Kidney glomerular epithelial cell (primary cell): ENCODE measurements around the gene HTD2.
"Not testable (repeated sequence)": the region's sequence is repeated elsewhere in the genome, so short reads cannot be mapped to it uniquely, and the experiment has no call there.

ENCODE experiments used
- DNase-seq: peaks from one replicate; lab custom pipeline; 2025; lab: John Stamatoyannopoulos, UW

The HTD2 gene

GRCh38 chr3:58305882-58306711 lies at the start of gene HTD2, which contains the start of gene RPP14:
Gene HTD2, plus strand, starts transcription at chr3:58306520. Its CDS starts 11,094 bp downstream, at chr3:58317614.
Gene RPP14, plus strand, starts transcription at chr3:58306245. Its CDS starts 4,085 bp downstream, at chr3:58310330.
- DNase-seq = peak; percentile 91

- DNase-seq = no peak
Measured at GRCh38 chr3:58258392-58259055, 47.8 kb upstream of the HTD2 start.

GRCh38 chr3:58260261-58260731 lies 46.0 kb upstream of the HTD2 start:
- DNase-seq = peak; percentile 51

GRCh38 chr3:58260733-58261132 lies 45.6 kb upstream of the HTD2 start:
- no peak for DNase-seq

GRCh38 chr3:58261954-58262666 lies 44.2 kb upstream of the HTD2 start:
- no peak for DNase-seq

- DNase-seq = no peak
Measured at GRCh38 chr3:58266577-58266976, 39.7 kb upstream of the HTD2 start.

- DNase-seq = not testable (repeated sequence)
Measured at GRCh38 chr3:58267543-58267942, 38.8 kb upstream of the HTD2 start.

GRCh38 chr3:58269356-58269755 lies 37.0 kb upstream of the HTD2 start:
- no peak for DNase-seq

GRCh38 chr3:58270485-58270884 lies 35.8 kb upstream of the HTD2 start:
- DNase-seq = no peak

GRCh38 chr3:58271901-58272501 lies 34.3 kb upstream of the HTD2 start:
- peak; percentile 65 for DNase-seq

GRCh38 chr3:58272891-58273290 lies 33.4 kb upstream of the HTD2 start:
- no peak for DNase-seq

- DNase-seq = not testable (repeated sequence)
Measured at GRCh38 chr3:58273362-58273761, 33.0 kb upstream of the HTD2 start.

- no peak for DNase-seq
Measured at GRCh38 chr3:58274027-58274614, 32.2 kb upstream of the HTD2 start.

- no peak for DNase-seq
Measured at GRCh38 chr3:58281069-58281468, 25.3 kb upstream of the HTD2 start.

GRCh38 chr3:58285334-58285733 lies 21.0 kb upstream of the HTD2 start:
- no peak for DNase-seq

- no peak for DNase-seq
Measured at GRCh38 chr3:58287354-58287753, 19.0 kb upstream of the HTD2 start.

GRCh38 chr3:58288011-58288728 lies 18.1 kb upstream of the HTD2 start:
- no peak for DNase-seq

GRCh38 chr3:58288964-58289613 lies 17.2 kb upstream of the HTD2 start:
- DNase-seq = not testable (repeated sequence)

GRCh38 chr3:58290446-58290845 lies 15.9 kb upstream of the HTD2 start:
- DNase-seq = not testable (repeated sequence)

- peak; percentile 41 for DNase-seq
Measured at GRCh38 chr3:58291671-58292338, 14.5 kb upstream of the HTD2 start.
